ENCODE measurements around the gene CHST3. TPM values are rescaled to one million over a fixed set of nuclear protein-coding genes. Genes with fewer than 3 reads are reported as not detected.

The CHST3 gene
- total RNA-seq, 4 donors from 2014 or later: 27.9 to 54.2 (median 34.2) TPM

DNA sequence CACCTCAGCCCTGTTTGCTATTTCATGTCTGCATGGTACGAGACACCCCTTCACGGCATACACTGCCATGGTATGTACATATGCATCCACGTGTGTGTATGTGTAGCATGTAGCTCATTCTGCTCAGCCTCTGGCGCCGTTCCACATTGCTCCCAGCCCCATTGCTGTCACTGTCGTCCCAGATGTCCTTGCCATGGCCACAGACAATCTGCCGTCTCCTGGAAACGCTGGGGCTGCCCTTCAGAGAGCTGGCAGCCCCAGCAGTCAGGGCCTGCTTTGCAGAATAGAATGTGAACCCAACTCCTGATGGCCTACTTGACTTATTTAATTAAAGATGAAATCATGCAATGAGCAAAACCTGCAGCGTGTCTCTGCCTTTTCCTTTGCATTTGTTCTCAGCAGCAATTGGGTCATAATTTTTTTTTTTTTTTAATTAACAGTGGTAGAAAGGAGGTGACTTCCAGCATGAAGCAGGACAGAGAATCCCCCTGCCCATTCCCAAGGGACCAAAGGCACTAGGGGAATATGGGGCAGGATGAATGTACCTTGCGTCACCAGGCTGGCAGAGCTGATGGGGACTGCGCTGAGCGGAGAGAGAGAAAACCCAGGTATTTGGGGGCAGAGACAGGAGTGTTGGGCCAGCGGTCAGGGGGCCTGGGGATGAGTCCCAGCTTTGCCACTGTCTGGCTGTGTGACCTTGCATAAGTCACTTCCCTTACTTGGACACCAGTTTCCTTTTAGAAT lies 49.2 kb downstream of the CHST3 start:
- no peak for ATAC-seq (ENCODE audit: low FRiP score)
- no peak for TF ChIP-seq CTCF (IDR thresholded peaks at IDR 0.05)

GRCh38 chr10:72014197-72014596 lies 50.0 kb downstream of the CHST3 start:
- ATAC-seq (ENCODE audit: low FRiP score): no peak
- DNase-seq (ENCODE audit: low spot score): no peak
- no peak for TF ChIP-seq CTCF (IDR thresholded peaks at IDR 0.05)

More for the DNA sequence above, 49.2 kb downstream of the CHST3 start:
- no peak for DNase-seq (ENCODE audit: low spot score)

DNA sequence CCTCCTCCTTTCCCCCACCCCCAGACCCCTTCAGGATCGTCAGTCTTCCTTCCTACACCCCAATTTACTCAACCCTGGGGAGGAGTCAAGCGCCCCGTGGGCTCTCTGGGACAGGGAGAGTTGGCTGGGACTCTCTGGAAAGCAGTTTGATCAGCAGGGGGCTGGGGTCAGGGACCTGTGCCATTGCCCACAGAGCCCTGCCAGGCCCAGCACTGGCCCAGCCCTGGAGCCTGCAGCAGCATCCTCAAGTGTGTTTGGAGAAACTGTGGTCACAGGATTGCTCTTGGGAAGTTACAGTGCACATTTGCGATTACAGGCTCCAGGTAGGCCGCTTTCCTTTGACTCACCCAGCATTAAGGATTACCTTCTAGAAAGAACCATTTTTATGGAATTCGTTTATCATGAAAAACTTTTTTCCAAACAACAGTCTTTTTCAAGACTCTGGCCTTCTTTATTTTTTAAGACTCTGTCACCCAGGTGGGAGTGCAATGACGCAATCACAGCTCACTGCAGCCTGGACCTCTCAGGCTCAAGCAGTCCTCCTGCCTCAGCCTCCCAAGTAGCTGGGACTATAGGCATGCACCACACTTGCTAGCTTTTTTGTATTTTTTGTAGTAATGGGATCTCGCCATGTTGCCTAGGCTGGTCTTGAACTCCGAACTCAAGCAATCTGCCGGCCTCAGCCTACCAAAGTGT lies 50.7 kb downstream of the CHST3 start:
- DNase-seq (ENCODE audit: low spot score) (no peak), ATAC-seq (ENCODE audit: low FRiP score) (no peak)
- no peak for TF ChIP-seq CTCF (IDR thresholded peaks at IDR 0.05)

DNA sequence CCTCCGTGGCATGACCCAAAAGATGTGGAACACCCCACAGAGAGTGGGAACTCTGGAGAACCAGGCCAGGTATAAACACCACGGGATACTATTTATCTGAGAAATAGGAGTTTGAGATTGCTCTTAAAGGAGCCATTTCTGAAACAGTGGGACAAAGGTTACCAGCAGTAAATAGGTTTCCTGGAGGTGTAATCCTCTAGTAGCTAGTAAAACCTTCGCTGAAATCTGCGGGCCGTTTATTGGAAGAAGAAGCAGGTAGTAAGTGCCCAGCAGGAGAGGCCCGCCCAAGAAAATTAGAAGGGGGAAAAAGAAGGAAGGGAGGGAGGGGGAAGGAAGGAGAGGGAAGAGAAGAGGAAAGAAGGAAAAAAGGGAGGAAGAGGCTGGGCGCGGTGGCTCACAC lies 51.6 kb downstream of the CHST3 start:
- ATAC-seq (ENCODE audit: low FRiP score): no peak
- no peak for DNase-seq (ENCODE audit: low spot score)
- TF ChIP-seq CTCF (IDR thresholded peaks at IDR 0.05): no peak

DNA sequence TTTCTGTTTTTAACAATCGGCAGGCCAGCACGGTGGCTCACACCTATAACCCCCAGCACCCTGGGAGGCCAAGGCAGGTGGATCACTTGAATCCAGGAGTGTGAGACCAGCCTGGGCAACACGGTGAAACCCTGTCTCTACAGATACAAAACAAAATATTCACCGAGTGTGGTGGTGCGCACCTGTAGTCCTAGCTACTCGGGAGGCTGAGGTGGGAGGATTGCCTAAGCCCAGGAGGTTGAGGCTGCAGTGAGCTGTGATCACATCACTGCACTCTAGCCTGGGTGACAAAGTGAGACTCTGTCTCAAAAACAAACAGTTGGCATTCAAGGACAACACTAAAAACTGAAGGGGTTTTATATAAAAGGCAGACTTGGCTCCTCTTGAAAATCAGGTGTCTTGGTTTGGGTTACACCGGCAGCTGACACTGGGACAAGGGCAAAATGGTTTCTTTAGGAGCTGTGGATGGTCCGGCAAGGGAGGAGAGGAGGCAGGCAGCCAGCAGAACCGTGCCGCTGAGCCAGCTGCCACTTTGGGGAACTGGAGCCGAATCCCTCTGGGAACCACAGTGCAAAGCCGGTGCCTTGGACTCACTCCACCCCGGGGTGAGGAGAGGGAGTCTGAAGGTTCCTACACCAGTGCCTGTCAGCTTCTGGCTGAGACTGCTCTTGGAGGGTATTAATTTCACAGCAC lies 52.6 kb downstream of the CHST3 start:
- no peak for DNase-seq (ENCODE audit: low spot score)
- ATAC-seq (ENCODE audit: low FRiP score): no peak
- TF ChIP-seq CTCF (IDR thresholded peaks at IDR 0.05): no peak

DNA sequence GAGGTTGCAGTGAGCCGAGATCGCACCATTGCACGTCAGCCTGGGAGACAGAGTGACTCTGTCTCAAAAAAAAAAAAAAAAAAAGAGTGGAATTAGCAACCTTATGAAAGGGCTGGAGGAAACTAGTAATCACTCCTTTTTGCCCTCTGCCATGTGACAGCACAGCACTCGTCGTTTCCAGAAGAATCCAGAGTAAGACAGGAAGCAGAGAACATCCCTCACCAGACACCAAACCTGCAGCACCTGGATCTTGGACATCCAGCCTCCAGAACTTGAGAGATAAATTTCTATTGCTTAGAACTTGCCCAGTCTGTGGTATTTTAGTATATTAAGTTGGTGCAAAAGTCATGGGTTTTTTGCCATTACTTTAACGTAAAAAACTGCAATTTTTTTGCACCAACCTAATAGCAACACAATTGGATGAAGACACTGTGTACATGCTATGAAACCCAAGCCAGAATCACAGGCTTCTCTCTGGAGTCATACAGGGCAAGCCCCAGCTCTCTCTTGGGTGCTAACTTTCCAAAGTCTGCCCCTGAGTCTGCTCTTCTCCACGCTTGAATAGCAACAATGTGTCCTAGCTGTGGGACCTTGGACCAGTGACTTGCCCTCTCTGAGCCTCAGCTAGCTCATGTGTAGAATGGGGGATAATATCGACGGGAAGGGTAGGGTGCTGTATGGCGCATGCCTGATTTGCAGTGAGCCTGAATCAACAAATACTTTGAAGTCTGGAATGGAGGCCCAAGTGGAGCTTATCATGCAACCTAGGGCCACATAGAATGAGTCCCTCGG lies 55.1 kb downstream of the CHST3 start:
- no peak for ATAC-seq (ENCODE audit: low FRiP score)
- TF ChIP-seq CTCF (IDR thresholded peaks at IDR 0.05): no peak
- DNase-seq (ENCODE audit: low spot score): no peak
